CD1c-positive myeloid dendritic cell (primary cell): ENCODE data around the gene GGA2.

ENCODE experiments used
- DNase-seq: peaks from one replicate; pipeline ENCODE4 v3.0.0-alpha.2; 2016; ENCODE audit errors: extremely low spot score

GGA2 gene

DNA sequence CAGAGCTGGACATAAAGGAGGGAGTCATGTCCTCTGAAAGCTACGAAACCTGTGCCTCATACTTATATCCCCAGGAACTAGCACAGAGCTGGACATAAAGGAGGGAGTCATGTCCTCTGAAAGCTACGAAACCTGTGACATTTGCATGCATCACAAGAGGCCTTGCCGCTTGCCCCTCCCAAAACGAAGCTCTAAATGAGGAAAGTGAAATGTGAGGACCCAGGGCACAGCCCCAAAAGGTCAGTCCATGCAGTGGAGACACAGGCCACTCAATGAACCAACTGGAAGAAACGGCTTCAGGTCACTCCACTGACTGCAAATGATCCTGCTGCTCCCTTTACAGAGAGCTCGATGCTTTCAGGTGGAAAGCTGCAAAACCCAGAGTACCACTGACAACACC lies 95.6 kb downstream of the GGA2 start:
- no peak for DNase-seq
